HCT116 (cell line): ENCODE results near the gene TJP1. TPM values are rescaled to one million over a fixed set of nuclear protein-coding genes. Genes with fewer than 3 reads are reported as not detected.

Experiments used
- ATAC-seq: fragments of 200-7000 bp; cut with Tn5 transposase; 2 replicates; pipeline ENCODE4 v1.9.1; 2020; ENCODE audit warnings: mild to moderate bottlenecking, moderate library complexity
- BruUV-seq: library from RNA; stranded (reverse); fragments of 400-500 nt; replicated peaks from 2 replicates; lab custom pipeline; 2021; lab: Mats Ljungman, UMichigan
- CTCF ChIA-PET: fragments of 300-600 bp; sonication (Branson Sonifier 250); formaldehyde crosslinking; loops from one replicate; lab custom pipeline; 2021; ENCODE audit warnings: antibody characterized with exemption; lab: Charles Lee
- POLR2A ChIA-PET: fragments of 300-600, 350-600 bp; sonication (Branson Sonifier 250); formaldehyde crosslinking; loops from one replicate; lab custom pipeline; 2021; ENCODE audit warnings: antibody characterized with exemption; lab: Charles Lee
- RAD21 ChIA-PET, 2 experiments: fragments of 300-600 bp; sonication (Branson Sonifier 250); formaldehyde crosslinking; loops; one replicate each; lab custom pipeline; 2023; ENCODE audit warnings: low total read pairs in 2 of 2; ENCODE audit not compliant: uncharacterized antibody in 2 of 2, unreplicated experiment in 2 of 2, low non-redundant PET in 1 of 2; lab: Charles Lee
- DNase-seq: peaks from one replicate; pipeline ENCODE4 v3.0.0-alpha.2; 2010; ENCODE audit warnings: low read depth, low spot score
- H2AFZ ChIP-seq: fragments of 200-600 bp; shearing (Covaris generic), sonication (generic); 2 replicates; pipeline ENCODE4 v1.6.1; 2017; ENCODE audit warnings: low read depth, mixed run types, mixed read lengths, antibody characterized with exemption, low read length; ENCODE audit not compliant: poor library complexity, severe bottlenecking
- H3K27ac ChIP-seq: 2 replicates; pipeline ENCODE4 v1.5.1; 2012; ENCODE audit warnings: low read depth, low read length
- H3K27me3 ChIP-seq: fragments of 200-600 bp; sonication (generic); 2 replicates; pipeline ENCODE4 v1.6.1; 2016; ENCODE audit warnings: mixed run types, low read length, mixed read lengths; ENCODE audit not compliant: insufficient read depth
- H3K36me3 ChIP-seq, 2 experiments: fragments of 200-500 bp in 1 of 2; fragments of 200-600 bp in 1 of 2; sonication (Bioruptor generic) in 1 of 2; sonication (generic) in 1 of 2; 2 replicates each; pipeline versions ENCODE4 v1.5.1 to v1.6.1; 2014 to 2016; ENCODE audit warnings: low read length in 2 of 2, inconsistent platforms in 1 of 2, mixed read lengths in 1 of 2, mixed run types in 1 of 2; ENCODE audit not compliant: insufficient read depth in 2 of 2, control insufficient read depth in 1 of 2
- H3K4me1 ChIP-seq, 2 experiments: fragments of 200-600 bp in 1 of 2; sonication (generic) in 1 of 2; 2 replicates each; pipeline versions ENCODE4 v1.5.1 to v1.6.1; 2012 to 2017; ENCODE audit warnings: low read length in 2 of 2, inconsistent platforms in 1 of 2, mild to moderate bottlenecking in 1 of 2, mixed read lengths in 1 of 2, mixed run types in 1 of 2, moderate library complexity in 1 of 2; ENCODE audit not compliant: insufficient read depth in 2 of 2, control insufficient read depth in 1 of 2
- H3K4me2 ChIP-seq: fragments of 200-600 bp; sonication (generic); 2 replicates; pipeline ENCODE4 v1.6.1; 2017; ENCODE audit warnings: mixed run types, low read length, mixed read lengths
- H3K4me3 ChIP-seq, 2 experiments: fragments of 200-600 bp in 1 of 2; sonication (generic) in 1 of 2; replicated peaks in 1 of 2; 2 replicates each; pipeline ENCODE4 v1.5.1; 2011 to 2016; ENCODE audit warnings: low read length in 2 of 2, control low read depth in 1 of 2, low read depth in 1 of 2, mild to moderate bottlenecking in 1 of 2, mixed read lengths in 1 of 2, mixed run types in 1 of 2
- H3K79me2 ChIP-seq: fragments of 200-600 bp; sonication (generic); 2 replicates; pipeline ENCODE4 v1.6.1; 2017; ENCODE audit warnings: mild to moderate bottlenecking, mixed run types, low read length, moderate library complexity, mixed read lengths; ENCODE audit not compliant: insufficient read depth
- H3K9ac ChIP-seq: fragments of 200-600 bp; sonication (generic); 2 replicates; pipeline ENCODE4 v1.6.1; 2016; ENCODE audit warnings: low read length, mixed read lengths
- H3K9me2 ChIP-seq: fragments of 200-600 bp; sonication (generic), shearing (Covaris generic); 2 replicates; pipeline ENCODE4 v1.6.1; 2017; ENCODE audit warnings: mixed run types, mild to moderate bottlenecking, moderate library complexity; ENCODE audit not compliant: insufficient read depth
- H3K9me3 ChIP-seq, 2 experiments: fragments of 200-500 bp in 1 of 2; fragments of 200-600 bp in 1 of 2; sonication (Bioruptor generic) in 1 of 2; sonication (generic) in 1 of 2; 2 replicates each; pipeline ENCODE4 v1.6.1; 2014 to 2017; ENCODE audit warnings: low read length in 2 of 2, mixed read lengths in 2 of 2, inconsistent platforms in 1 of 2, low read depth in 1 of 2, mild to moderate bottlenecking in 1 of 2, mixed run types in 1 of 2, moderate library complexity in 1 of 2; ENCODE audit not compliant: control insufficient read depth in 1 of 2, insufficient read depth in 1 of 2
- H4K20me1 ChIP-seq: fragments of 200-600 bp; sonication (generic), shearing (Covaris generic); 2 replicates; pipeline ENCODE4 v1.6.1; 2017; ENCODE audit warnings: mixed run types, mild to moderate bottlenecking, moderate library complexity; ENCODE audit not compliant: insufficient read depth
- CBX3 ChIP-seq: IDR thresholded peaks from 2 replicates; pipeline ENCODE4 v1.6.1; 2012; ENCODE audit warnings: low read depth
- CEBPB ChIP-seq: IDR thresholded peaks from 2 replicates; pipeline ENCODE4 v1.6.1; 2012; ENCODE audit warnings: low read depth
- EGR1 ChIP-seq: IDR thresholded peaks from 2 replicates; pipeline ENCODE4 v1.6.1; 2012; ENCODE audit warnings: low read depth
- ELF1 ChIP-seq: IDR thresholded peaks from 2 replicates; pipeline ENCODE4 v1.6.1; 2012; ENCODE audit warnings: low read depth, borderline replicate concordance
- EZH2phosphoT487 ChIP-seq: fragments of 200-600 bp; IDR thresholded peaks from 2 replicates; pipeline ENCODE4 v1.6.1; 2018; ENCODE audit warnings: antibody characterized with exemption, borderline replicate concordance
- FOSL1 ChIP-seq: IDR thresholded peaks from 2 replicates; pipeline ENCODE4 v1.6.1; 2012; ENCODE audit warnings: low read depth
- POLR2A ChIP-seq: IDR thresholded peaks from 2 replicates; pipeline ENCODE4 v1.7.0; 2011; ENCODE audit warnings: borderline replicate concordance; ENCODE audit not compliant: insufficient read depth, insufficient read length; ENCODE audit errors: extremely low read depth
- POLR2AphosphoS5 ChIP-seq: IDR thresholded peaks from 2 replicates; pipeline ENCODE4 v1.6.1; 2011; ENCODE audit warnings: mild to moderate bottlenecking, low read depth, low read length, moderate library complexity
- RAD21 ChIP-seq: IDR thresholded peaks from 2 replicates; pipeline ENCODE4 v1.6.1; 2012; ENCODE audit warnings: low read depth, mild to moderate bottlenecking
- SIN3A ChIP-seq: IDR thresholded peaks from 2 replicates; pipeline ENCODE4 v1.6.1; 2012; ENCODE audit warnings: low read depth
- SRF ChIP-seq: IDR thresholded peaks from 2 replicates; pipeline ENCODE4 v1.6.1; 2012; ENCODE audit warnings: low read depth
- TCF7L2 ChIP-seq: IDR thresholded peaks from 2 replicates; pipeline ENCODE4 v1.7.0; 2011; ENCODE audit warnings: borderline replicate concordance, inconsistent platforms; ENCODE audit not compliant: insufficient read depth, insufficient read length; ENCODE audit errors: extremely low read depth
- YY1 ChIP-seq: IDR thresholded peaks from 2 replicates; pipeline ENCODE4 v1.6.1; 2011; ENCODE audit warnings: low read length, low read depth, moderate library complexity, mild to moderate bottlenecking; ENCODE audit not compliant: insufficient replicate concordance; ENCODE audit errors: extremely low read depth
- ZFX ChIP-seq: fragments of 450-650 bp; IDR thresholded peaks from 2 replicates; pipeline ENCODE4 v1.6.1; 2017
- ZNF274 ChIP-seq: fragments of 200-500 bp; sonication (Bioruptor generic); IDR thresholded peaks from 2 replicates; pipeline ENCODE4 v1.6.1; 2014; ENCODE audit warnings: mild to moderate bottlenecking, low read depth, low read length, inconsistent platforms
- intact Hi-C: fragments of 100-400 bp; cut with micrococcal nuclease; formaldehyde crosslinking; loops from 2 replicates; pipeline ENCODE4 v1.10.0; 2022
- total RNA-seq: library from RNA; stranded (reverse); gene quantifications from one replicate; pipeline ENCODE4 v1.2.1, GENCODE V29; 2021; ENCODE audit not compliant: unreplicated experiment
- TF ChIP-seq, protein P1 (sequence below), 3 experiments: fragments of 200-600 bp in 1 of 3; sonication (generic) in 1 of 3; IDR thresholded peaks in 2 of 3; conservative IDR thresholded peaks in 1 of 3; 2 replicates each; pipeline ENCODE4 v1.5.1; 2012 to 2017; ENCODE audit warnings: low read depth in 2 of 3, low read length in 2 of 3, antibody characterized with exemption in 1 of 3, borderline replicate concordance in 1 of 3, control low read depth in 1 of 3, mild to moderate bottlenecking in 1 of 3, mixed read lengths in 1 of 3, mixed run types in 1 of 3, moderate library complexity in 1 of 3; ENCODE audit not compliant: insufficient read depth in 1 of 3
- TF ChIP-seq, protein P2 (sequence below): IDR thresholded peaks from 2 replicates; pipeline ENCODE4 v1.6.1; 2012; ENCODE audit warnings: low read depth
- TF ChIP-seq, protein P3 (sequence below): IDR thresholded peaks from 2 replicates; pipeline ENCODE4 v1.6.1; 2012
- TF ChIP-seq, protein P4 (sequence below): IDR thresholded peaks from 2 replicates; pipeline ENCODE4 v1.6.1; 2011; ENCODE audit warnings: mild to moderate bottlenecking, low read length, moderate library complexity; ENCODE audit not compliant: insufficient replicate concordance; ENCODE audit errors: extremely low read depth
- TF ChIP-seq, protein P5 (sequence below): IDR thresholded peaks from 2 replicates; pipeline ENCODE4 v1.6.1; 2012

TJP1 gene
- total RNA-seq, 1 experiment from 2014 or later, result 83.6 TPM

DNA sequence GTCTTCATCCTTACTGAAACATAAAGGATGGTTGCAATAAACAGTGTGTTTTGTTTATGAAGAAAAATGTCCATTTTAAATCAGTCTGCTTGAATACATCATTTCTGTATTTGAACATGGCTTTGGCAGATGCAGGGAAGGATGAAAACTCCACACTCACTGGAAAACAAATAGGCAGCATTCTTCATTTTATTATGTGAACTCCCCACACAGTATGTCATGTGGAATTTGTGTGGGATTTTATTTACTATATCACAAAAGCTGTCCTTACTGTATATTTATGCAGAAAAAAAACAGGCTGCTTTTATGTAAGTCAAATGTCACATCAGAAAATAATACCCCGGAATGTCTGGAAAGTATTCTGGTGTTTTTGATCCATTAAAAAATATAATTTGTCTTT, 44.1 kb upstream of the TJP1 start:
- H3K4me2 ChIP-seq, result no peak overlapping the region

More for the DNA sequence above, 44.1 kb upstream of the TJP1 start:
- POLR2A ChIA-PET, result interaction anchor here (1.6 kb wide), 1 partner anchor 19 kb away, joined by 4 read pairs; no protein-coding TSS in a partner anchor
- no peak overlapping the region for H3K9ac ChIP-seq
- CTCF ChIA-PET, result no interaction called here
- no peaks in the 10 kb centered on the region for H3K27me3 ChIP-seq
- RAD21 ChIA-PET, result no interaction called here
- no TSS peak for BruUV-seq
- no peaks in the 10 kb centered on the region for H3K79me2 ChIP-seq
- H3K4me3 ChIP-seq, result no peak overlapping the region
- no peak for DNase-seq
- no peak overlapping the region for H3K27ac ChIP-seq
- intact Hi-C loops, result no loop called here
- H3K36me3 ChIP-seq, result no peaks in the 10 kb centered on the region
- no peak overlapping the region for H2AFZ ChIP-seq
- no peaks in the 10 kb centered on the region for H3K9me2 ChIP-seq
- TF ChIP-seq ELF1, result no peak
- TF ChIP-seq EGR1, result no peak
- no peak for TF ChIP-seq RAD21
- no peak for TF ChIP-seq SIN3A
- TF ChIP-seq, protein P1, sequence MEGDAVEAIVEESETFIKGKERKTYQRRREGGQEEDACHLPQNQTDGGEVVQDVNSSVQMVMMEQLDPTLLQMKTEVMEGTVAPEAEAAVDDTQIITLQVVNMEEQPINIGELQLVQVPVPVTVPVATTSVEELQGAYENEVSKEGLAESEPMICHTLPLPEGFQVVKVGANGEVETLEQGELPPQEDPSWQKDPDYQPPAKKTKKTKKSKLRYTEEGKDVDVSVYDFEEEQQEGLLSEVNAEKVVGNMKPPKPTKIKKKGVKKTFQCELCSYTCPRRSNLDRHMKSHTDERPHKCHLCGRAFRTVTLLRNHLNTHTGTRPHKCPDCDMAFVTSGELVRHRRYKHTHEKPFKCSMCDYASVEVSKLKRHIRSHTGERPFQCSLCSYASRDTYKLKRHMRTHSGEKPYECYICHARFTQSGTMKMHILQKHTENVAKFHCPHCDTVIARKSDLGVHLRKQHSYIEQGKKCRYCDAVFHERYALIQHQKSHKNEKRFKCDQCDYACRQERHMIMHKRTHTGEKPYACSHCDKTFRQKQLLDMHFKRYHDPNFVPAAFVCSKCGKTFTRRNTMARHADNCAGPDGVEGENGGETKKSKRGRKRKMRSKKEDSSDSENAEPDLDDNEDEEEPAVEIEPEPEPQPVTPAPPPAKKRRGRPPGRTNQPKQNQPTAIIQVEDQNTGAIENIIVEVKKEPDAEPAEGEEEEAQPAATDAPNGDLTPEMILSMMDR (IDR thresholded peaks at IDR 0.05 in 2 of 3, conservative IDR thresholded peaks at IDR 0.05 in 1 of 3; ENCODE audit: borderline replicate concordance in 1 of 3, insufficient read depth in 1 of 3, low read depth in 2 of 3, low read length in 2 of 3), result no peak
- TF ChIP-seq, protein P2, sequence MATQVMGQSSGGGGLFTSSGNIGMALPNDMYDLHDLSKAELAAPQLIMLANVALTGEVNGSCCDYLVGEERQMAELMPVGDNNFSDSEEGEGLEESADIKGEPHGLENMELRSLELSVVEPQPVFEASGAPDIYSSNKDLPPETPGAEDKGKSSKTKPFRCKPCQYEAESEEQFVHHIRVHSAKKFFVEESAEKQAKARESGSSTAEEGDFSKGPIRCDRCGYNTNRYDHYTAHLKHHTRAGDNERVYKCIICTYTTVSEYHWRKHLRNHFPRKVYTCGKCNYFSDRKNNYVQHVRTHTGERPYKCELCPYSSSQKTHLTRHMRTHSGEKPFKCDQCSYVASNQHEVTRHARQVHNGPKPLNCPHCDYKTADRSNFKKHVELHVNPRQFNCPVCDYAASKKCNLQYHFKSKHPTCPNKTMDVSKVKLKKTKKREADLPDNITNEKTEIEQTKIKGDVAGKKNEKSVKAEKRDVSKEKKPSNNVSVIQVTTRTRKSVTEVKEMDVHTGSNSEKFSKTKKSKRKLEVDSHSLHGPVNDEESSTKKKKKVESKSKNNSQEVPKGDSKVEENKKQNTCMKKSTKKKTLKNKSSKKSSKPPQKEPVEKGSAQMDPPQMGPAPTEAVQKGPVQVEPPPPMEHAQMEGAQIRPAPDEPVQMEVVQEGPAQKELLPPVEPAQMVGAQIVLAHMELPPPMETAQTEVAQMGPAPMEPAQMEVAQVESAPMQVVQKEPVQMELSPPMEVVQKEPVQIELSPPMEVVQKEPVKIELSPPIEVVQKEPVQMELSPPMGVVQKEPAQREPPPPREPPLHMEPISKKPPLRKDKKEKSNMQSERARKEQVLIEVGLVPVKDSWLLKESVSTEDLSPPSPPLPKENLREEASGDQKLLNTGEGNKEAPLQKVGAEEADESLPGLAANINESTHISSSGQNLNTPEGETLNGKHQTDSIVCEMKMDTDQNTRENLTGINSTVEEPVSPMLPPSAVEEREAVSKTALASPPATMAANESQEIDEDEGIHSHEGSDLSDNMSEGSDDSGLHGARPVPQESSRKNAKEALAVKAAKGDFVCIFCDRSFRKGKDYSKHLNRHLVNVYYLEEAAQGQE, result no peak
- TF ChIP-seq YY1, result no peak
- TF ChIP-seq, protein P3, sequence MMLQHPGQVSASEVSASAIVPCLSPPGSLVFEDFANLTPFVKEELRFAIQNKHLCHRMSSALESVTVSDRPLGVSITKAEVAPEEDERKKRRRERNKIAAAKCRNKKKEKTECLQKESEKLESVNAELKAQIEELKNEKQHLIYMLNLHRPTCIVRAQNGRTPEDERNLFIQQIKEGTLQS, result no peak
- no peak for TF ChIP-seq ZFX
- no peak for TF ChIP-seq POLR2A
- TF ChIP-seq, protein P4, sequence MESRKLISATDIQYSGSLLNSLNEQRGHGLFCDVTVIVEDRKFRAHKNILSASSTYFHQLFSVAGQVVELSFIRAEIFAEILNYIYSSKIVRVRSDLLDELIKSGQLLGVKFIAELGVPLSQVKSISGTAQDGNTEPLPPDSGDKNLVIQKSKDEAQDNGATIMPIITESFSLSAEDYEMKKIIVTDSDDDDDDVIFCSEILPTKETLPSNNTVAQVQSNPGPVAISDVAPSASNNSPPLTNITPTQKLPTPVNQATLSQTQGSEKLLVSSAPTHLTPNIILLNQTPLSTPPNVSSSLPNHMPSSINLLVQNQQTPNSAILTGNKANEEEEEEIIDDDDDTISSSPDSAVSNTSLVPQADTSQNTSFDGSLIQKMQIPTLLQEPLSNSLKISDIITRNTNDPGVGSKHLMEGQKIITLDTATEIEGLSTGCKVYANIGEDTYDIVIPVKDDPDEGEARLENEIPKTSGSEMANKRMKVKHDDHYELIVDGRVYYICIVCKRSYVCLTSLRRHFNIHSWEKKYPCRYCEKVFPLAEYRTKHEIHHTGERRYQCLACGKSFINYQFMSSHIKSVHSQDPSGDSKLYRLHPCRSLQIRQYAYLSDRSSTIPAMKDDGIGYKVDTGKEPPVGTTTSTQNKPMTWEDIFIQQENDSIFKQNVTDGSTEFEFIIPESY, result no peak
- TF ChIP-seq CBX3, result no peak
- TF ChIP-seq, protein P5, sequence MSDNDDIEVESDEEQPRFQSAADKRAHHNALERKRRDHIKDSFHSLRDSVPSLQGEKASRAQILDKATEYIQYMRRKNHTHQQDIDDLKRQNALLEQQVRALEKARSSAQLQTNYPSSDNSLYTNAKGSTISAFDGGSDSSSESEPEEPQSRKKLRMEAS, result no peak
- TF ChIP-seq ZNF274, result no peak
- TF ChIP-seq EZH2phosphoT487, result no peak
- no peak for TF ChIP-seq CEBPB
- no peak for TF ChIP-seq FOSL1
- TF ChIP-seq SRF, result no peak
- TF ChIP-seq TCF7L2, result no peak
- no peak for TF ChIP-seq POLR2AphosphoS5
- TF ChIP-seq, all 23 proteins: peak for 0
- no peak for ATAC-seq
- Histone ChIP-seq H3K4me1 (no peaks in the 10 kb centered on the region), H3K9me3 (no peaks in the 10 kb centered on the region), H4K20me1 (no peaks in the 10 kb centered on the region)
